IMR-90 (cell line): ENCODE measurements around the gene CD7. TPM values are rescaled to one million over a fixed set of nuclear protein-coding genes. Genes with fewer than 3 reads are reported as not detected.

Source experiments
- ATAC-seq: fragments of 200-7000 bp; cut with Tn5 transposase; 2 replicates; pipeline ENCODE4 v1.9.1; 2020; ENCODE audit warnings: low read depth, mild to moderate bottlenecking, moderate library complexity
- BruUV-seq: library from RNA; stranded (reverse); fragments of 400-500 nt; replicated peaks from 2 replicates; lab custom pipeline; 2021; lab: Mats Ljungman, UMichigan
- CTCF ChIA-PET: fragments of 300-600 bp; formaldehyde crosslinking; extraction: SDS; loops from one replicate; lab custom pipeline; 2021; ENCODE audit warnings: antibody characterized with exemption; lab: Yijun Ruan, JAX
- POLR2A ChIA-PET: fragments of 300-600 bp; sonication (Branson Sonifier 250); formaldehyde crosslinking; loops from one replicate; lab custom pipeline; 2022; ENCODE audit warnings: antibody characterized with exemption; ENCODE audit not compliant: unreplicated experiment; lab: Charles Lee
- DNase-seq: peaks from one replicate; pipeline ENCODE4 v3.0.0; 2013
- H2AFZ ChIP-seq: replicated peaks from 2 replicates; pipeline ENCODE3; 2013; ENCODE audit warnings: low read length, mild to moderate bottlenecking; ENCODE audit not compliant: poor library complexity
- H2AK5ac ChIP-seq: 2 replicates; pipeline ENCODE4 v1.6.1; 2013; ENCODE audit warnings: low read depth, low read length, inconsistent platforms
- H2AK9ac ChIP-seq: replicated peaks from 2 replicates; pipeline ENCODE3; 2013; ENCODE audit warnings: mild to moderate bottlenecking, low read depth, low read length, moderate library complexity; ENCODE audit not compliant: poor library complexity
- H2BK120ac ChIP-seq: 2 replicates; pipeline ENCODE4 v1.6.1; 2013; ENCODE audit warnings: low read depth, low read length, inconsistent platforms
- H2BK15ac ChIP-seq: 3 replicates; pipeline ENCODE4 v1.6.1; 2013; ENCODE audit warnings: low read depth, low read length, inconsistent platforms
- H2BK20ac ChIP-seq: 2 replicates; pipeline ENCODE4 v1.6.1; 2013; ENCODE audit warnings: low read depth, mild to moderate bottlenecking, inconsistent platforms, low read length, moderate library complexity
- H2BK5ac ChIP-seq: 2 replicates; pipeline ENCODE4 v1.6.1; 2013; ENCODE audit warnings: mild to moderate bottlenecking, low read depth, low read length, inconsistent platforms; ENCODE audit not compliant: poor library complexity, severe bottlenecking
- H3K14ac ChIP-seq: replicated peaks from 2 replicates; pipeline ENCODE4 v1.6.1; 2013; ENCODE audit warnings: low read depth, low read length, inconsistent platforms
- H3K18ac ChIP-seq: 2 replicates; pipeline ENCODE4 v1.6.1; 2013; ENCODE audit warnings: low read depth, low read length, control low read depth
- H3K23ac ChIP-seq: 2 replicates; pipeline ENCODE4 v1.6.1; 2013; ENCODE audit warnings: low read depth, low read length, inconsistent platforms
- H3K27ac ChIP-seq: 2 replicates; pipeline ENCODE4 v1.5.1; 2013; ENCODE audit warnings: mild to moderate bottlenecking, control low read depth, low read length; ENCODE audit not compliant: insufficient read depth
- H3K27me3 ChIP-seq: 2 replicates; pipeline ENCODE4 v1.6.1; 2013; ENCODE audit warnings: low read length; ENCODE audit not compliant: control insufficient read depth, insufficient read depth
- H3K36me3 ChIP-seq: 2 replicates; pipeline ENCODE4 v1.6.1; 2013; ENCODE audit warnings: low read length, mixed read lengths; ENCODE audit not compliant: control insufficient read depth, insufficient read depth
- H3K4ac ChIP-seq: 2 replicates; pipeline ENCODE4 v1.6.1; 2013; ENCODE audit warnings: low read depth, low read length, inconsistent platforms
- H3K4me1 ChIP-seq: 2 replicates; pipeline ENCODE4 v1.6.1; 2013; ENCODE audit warnings: low read length, mixed read lengths; ENCODE audit not compliant: control insufficient read depth, insufficient read depth
- H3K4me2 ChIP-seq: 2 replicates; pipeline ENCODE4 v1.6.1; 2013; ENCODE audit warnings: low read depth, mild to moderate bottlenecking, control low read depth, low read length, moderate library complexity
- H3K4me3 ChIP-seq: 2 replicates; pipeline ENCODE4 v1.5.1; 2013; ENCODE audit warnings: low read depth, mild to moderate bottlenecking, control low read depth, low read length, moderate library complexity; ENCODE audit not compliant: insufficient read depth
- H3K56ac ChIP-seq: 2 replicates; pipeline ENCODE4 v1.6.1; 2013; ENCODE audit warnings: low read length, inconsistent platforms; ENCODE audit not compliant: insufficient read depth; ENCODE audit errors: extremely low read depth
- H3K79me1 ChIP-seq, 2 experiments: 2 replicates each; pipeline ENCODE4 v1.6.1; 2013; ENCODE audit warnings: low read length in 2 of 2, inconsistent platforms in 1 of 2, low read depth in 1 of 2
- H3K9ac ChIP-seq: 2 replicates; pipeline ENCODE4 v1.6.1; 2013; ENCODE audit warnings: low read depth, low read length, control low read depth
- H3K9me1 ChIP-seq: 2 replicates; pipeline ENCODE4 v1.6.1; 2013; ENCODE audit warnings: low read length, inconsistent platforms; ENCODE audit not compliant: insufficient read depth
- H3K9me3 ChIP-seq: 2 replicates; pipeline ENCODE4 v1.6.1; 2013; ENCODE audit warnings: low read length; ENCODE audit not compliant: control insufficient read depth, insufficient read depth
- H4K20me1 ChIP-seq: 2 replicates; pipeline ENCODE4 v1.6.1; 2013; ENCODE audit warnings: low read length, inconsistent platforms; ENCODE audit not compliant: insufficient read depth
- H4K5ac ChIP-seq: 2 replicates; pipeline ENCODE4 v1.6.1; 2013; ENCODE audit warnings: mild to moderate bottlenecking, low read depth, low read length, control low read depth
- H4K8ac ChIP-seq, 2 experiments: 2 replicates each; pipeline ENCODE4 v1.6.1; 2013; ENCODE audit warnings: low read depth in 2 of 2, low read length in 2 of 2, control low read depth in 1 of 2, inconsistent platforms in 1 of 2
- H4K91ac ChIP-seq: 2 replicates; pipeline ENCODE4 v1.6.1; 2013; ENCODE audit warnings: low read depth, low read length, inconsistent platforms; ENCODE audit not compliant: insufficient read depth
- CEBPB ChIP-seq: IDR thresholded peaks from 2 replicates; pipeline ENCODE4 v1.6.1; 2012; ENCODE audit warnings: low read depth, low read length, improper control_type of control experiment
- CHD1 ChIP-seq: IDR thresholded peaks from 2 replicates; pipeline ENCODE4 v1.6.1; 2012; ENCODE audit warnings: low read depth, low read length, improper control_type of control experiment
- FOS ChIP-seq: fragments of 150-350 bp; IDR thresholded peaks from 2 replicates; pipeline ENCODE4 v1.6.1; 2016; ENCODE audit warnings: low read depth, low read length
- MAFK ChIP-seq: IDR thresholded peaks from 2 replicates; pipeline ENCODE4 v1.6.1; 2012; ENCODE audit warnings: low read depth, low read length, improper control_type of control experiment
- MAZ ChIP-seq: IDR thresholded peaks from 2 replicates; pipeline ENCODE4 v1.6.1; 2012; ENCODE audit warnings: low read depth, mild to moderate bottlenecking, low read length, improper control_type of control experiment, moderate library complexity, borderline replicate concordance
- MXI1 ChIP-seq: IDR thresholded peaks from 2 replicates; pipeline ENCODE4 v1.6.1; 2012; ENCODE audit warnings: low read depth, mild to moderate bottlenecking, low read length, moderate library complexity, borderline replicate concordance
- NFE2L2 ChIP-seq: fragments of 150-350 bp; IDR thresholded peaks from 2 replicates; pipeline ENCODE4 v1.6.1; 2016; ENCODE audit warnings: low read depth, mild to moderate bottlenecking, low read length
- POLR2A ChIP-seq: IDR thresholded peaks from 2 replicates; pipeline ENCODE4 v1.6.1; 2012; ENCODE audit warnings: mild to moderate bottlenecking, low read depth, low read length
- RAD21 ChIP-seq: IDR thresholded peaks from 2 replicates; pipeline ENCODE4 v1.6.1; 2012; ENCODE audit warnings: low read length, improper control_type of control experiment
- RFX5 ChIP-seq: IDR thresholded peaks from 2 replicates; pipeline ENCODE4 v1.8.0; 2012; ENCODE audit warnings: low read depth, mild to moderate bottlenecking, low read length, moderate library complexity
- SMC3 ChIP-seq: fragments of 150-350 bp; IDR thresholded peaks from 2 replicates; pipeline ENCODE4 v1.6.1; 2016; ENCODE audit warnings: low read depth, mild to moderate bottlenecking, antibody characterized with exemption, low read length, moderate library complexity
- WGBS, 2 experiments: methylation state at CpG; one replicate each; pipeline versions ENCODE4 v1.1.5 to v1.1.7; 2013; ENCODE audit warnings: missing lambda C conversion rate in 2 of 2; ENCODE audit not compliant: insufficient read length in 1 of 2; ENCODE audit errors: extremely low coverage in 2 of 2; 5-methylcytosine and 5-hydroxymethylcytosine counted together
- dilution Hi-C: fragments of 300-500 bp; cut with HindIII; formaldehyde crosslinking; loops from one replicate; pipeline ENCODE4 v1.14.3; 2018; ENCODE audit warnings: low sequenced_read_pairs; ENCODE audit not compliant: unreplicated experiment
- in situ Hi-C: fragments of 300-500 bp; cut with MboI; formaldehyde crosslinking; loops from 3 replicates; pipeline ENCODE4 v1.14.3; 2019; ENCODE audit warnings: low sequenced_read_pairs, inconsistent platforms, mixed read lengths
- intact Hi-C: fragments of 100-400 bp; cut with micrococcal nuclease; formaldehyde crosslinking; loops from 2 replicates; pipeline ENCODE4 v1.10.0; 2022
- polyA plus RNA-seq, 3 experiments: library from polyadenylated mRNA; depleted of rRNA; stranded (reverse); fragments of >200 nt; gene quantifications; 2 replicates each; pipeline ENCODE4 v1.2.3, GENCODE V29; 2012; ENCODE audit warnings: low replicate concordance in 1 of 3
- total RNA-seq: library from RNA; depleted of rRNA; stranded (reverse); fragments of >200 nt; gene quantifications from 2 replicates; pipeline ENCODE4 v1.2.3, GENCODE V29; 2012
- TF ChIP-seq, protein P1 (sequence below): fragments of 150-350 bp; IDR thresholded peaks from 2 replicates; pipeline ENCODE4 v1.6.1; 2017; ENCODE audit warnings: mild to moderate bottlenecking, antibody characterized with exemption, low read length, low read depth
- TF ChIP-seq, protein P2 (sequence below): fragments of 150-350 bp; IDR thresholded peaks from 2 replicates; pipeline ENCODE4 v1.6.1; 2016; ENCODE audit warnings: low read depth, mild to moderate bottlenecking, low read length, moderate library complexity, borderline replicate concordance

Gene CD7
- total and polyA plus RNA-seq, 2 of the 4 experiments (the other 2 are of a cell fraction) = not detected

DNA sequence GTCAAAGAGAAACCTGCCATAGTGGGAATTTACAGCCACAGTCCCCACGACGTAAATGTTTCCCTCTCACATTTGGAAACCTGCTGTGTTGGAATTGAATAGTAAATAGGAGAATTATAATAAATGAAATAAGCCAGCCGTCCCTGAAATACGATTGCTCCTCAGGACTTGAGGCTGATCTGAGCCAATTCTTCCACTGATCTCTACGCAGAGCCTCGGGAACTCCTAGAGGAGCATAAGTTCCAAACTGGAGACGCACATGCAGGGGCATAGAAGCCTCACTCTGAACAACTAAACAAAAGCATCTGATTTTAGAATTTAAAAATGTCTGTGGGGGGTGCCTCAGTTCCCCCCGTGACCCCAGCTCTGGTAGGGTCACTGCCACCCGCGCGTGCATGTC lies 31.5 kb upstream of the CD7 start:
- no peak overlapping the region for H4K8ac ChIP-seq
- no peak overlapping the region for H2BK20ac ChIP-seq
- no peak overlapping the region for H2AFZ ChIP-seq
- no peak overlapping the region for H2AK5ac ChIP-seq
- H3K4me1 ChIP-seq = no peaks in the 10 kb centered on the region; the same call in 1 of the 2 replicates
- H3K23ac ChIP-seq = no peak overlapping the region
- H2BK15ac ChIP-seq = no peak overlapping the region
- dilution Hi-C loops = no loop called here
- no peak overlapping the region for H3K9ac ChIP-seq
- H3K27me3 ChIP-seq = peaks cover 18% of the 10 kb centered on the region
- no peak overlapping the region for H3K4me2 ChIP-seq
- no peak overlapping the region for H3K4ac ChIP-seq
- no peak overlapping the region for H3K27ac ChIP-seq
- intact Hi-C loops = no loop called here
- no peak overlapping the region for H2BK5ac ChIP-seq
- POLR2A ChIA-PET = no interaction called here
- H3K9me3 ChIP-seq = no peaks in the 10 kb centered on the region
- H3K36me3 ChIP-seq = no peaks in the 10 kb centered on the region
- no peak overlapping the region for H3K18ac ChIP-seq
- no peaks in the 10 kb centered on the region for H3K9me1 ChIP-seq
- WGBS, 2 experiments = no CpG with 5 or more reads among the region's 11 CpGs
- H3K4me3 ChIP-seq = no peak overlapping the region
- H3K79me1 ChIP-seq = no peaks in the 10 kb centered on the region
- H4K20me1 ChIP-seq = peaks cover 7% of the 10 kb centered on the region; the same call in 1 of the 2 replicates
- no peak overlapping the region for H4K91ac ChIP-seq
- TF ChIP-seq CHD1 (no peak), CEBPB (no peak), RAD21 (no peak), MAZ (no peak), NFE2L2 (no peak), RFX5 (no peak), SMC3 (no peak), FOS (no peak), MAFK (no peak), POLR2A (no peak), MXI1 (no peak)
- TF ChIP-seq, protein P1, sequence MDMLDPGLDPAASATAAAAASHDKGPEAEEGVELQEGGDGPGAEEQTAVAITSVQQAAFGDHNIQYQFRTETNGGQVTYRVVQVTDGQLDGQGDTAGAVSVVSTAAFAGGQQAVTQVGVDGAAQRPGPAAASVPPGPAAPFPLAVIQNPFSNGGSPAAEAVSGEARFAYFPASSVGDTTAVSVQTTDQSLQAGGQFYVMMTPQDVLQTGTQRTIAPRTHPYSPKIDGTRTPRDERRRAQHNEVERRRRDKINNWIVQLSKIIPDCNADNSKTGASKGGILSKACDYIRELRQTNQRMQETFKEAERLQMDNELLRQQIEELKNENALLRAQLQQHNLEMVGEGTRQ = no peak
- TF ChIP-seq, protein P2, sequence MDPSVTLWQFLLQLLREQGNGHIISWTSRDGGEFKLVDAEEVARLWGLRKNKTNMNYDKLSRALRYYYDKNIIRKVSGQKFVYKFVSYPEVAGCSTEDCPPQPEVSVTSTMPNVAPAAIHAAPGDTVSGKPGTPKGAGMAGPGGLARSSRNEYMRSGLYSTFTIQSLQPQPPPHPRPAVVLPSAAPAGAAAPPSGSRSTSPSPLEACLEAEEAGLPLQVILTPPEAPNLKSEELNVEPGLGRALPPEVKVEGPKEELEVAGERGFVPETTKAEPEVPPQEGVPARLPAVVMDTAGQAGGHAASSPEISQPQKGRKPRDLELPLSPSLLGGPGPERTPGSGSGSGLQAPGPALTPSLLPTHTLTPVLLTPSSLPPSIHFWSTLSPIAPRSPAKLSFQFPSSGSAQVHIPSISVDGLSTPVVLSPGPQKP = no peak
- CTCF ChIA-PET = no interaction called here
- H3K14ac ChIP-seq = no peak overlapping the region
- no peak for DNase-seq
- no peak overlapping the region for H2BK120ac ChIP-seq
- no peak for ATAC-seq
- H2AK9ac ChIP-seq = no peak overlapping the region
- no peak overlapping the region for H4K5ac ChIP-seq
- no peak overlapping the region for H3K56ac ChIP-seq
- in situ Hi-C loops = no loop called here
- no TSS peak for BruUV-seq
